NCI-H2227 (cell line): Measurements from ENCODE around the gene SMC1B.
"Not testable (repeated sequence)": the region's sequence is repeated elsewhere in the genome, so short reads cannot be mapped to it uniquely, and the experiment has no call there.

Experiments
- DNase-seq: peaks from one replicate; lab custom pipeline; 2025; ENCODE audit not compliant: unreplicated experiment; lab: John Stamatoyannopoulos, UW

Gene SMC1B

GRCh38 chr22:45421349-45422055, 8.1 kb upstream of the SMC1B start:
- no peak for DNase-seq

- no peak for DNase-seq
These were observed 7.1 kb upstream of the SMC1B start for GRCh38 chr22:45420539-45420938.

DNA sequence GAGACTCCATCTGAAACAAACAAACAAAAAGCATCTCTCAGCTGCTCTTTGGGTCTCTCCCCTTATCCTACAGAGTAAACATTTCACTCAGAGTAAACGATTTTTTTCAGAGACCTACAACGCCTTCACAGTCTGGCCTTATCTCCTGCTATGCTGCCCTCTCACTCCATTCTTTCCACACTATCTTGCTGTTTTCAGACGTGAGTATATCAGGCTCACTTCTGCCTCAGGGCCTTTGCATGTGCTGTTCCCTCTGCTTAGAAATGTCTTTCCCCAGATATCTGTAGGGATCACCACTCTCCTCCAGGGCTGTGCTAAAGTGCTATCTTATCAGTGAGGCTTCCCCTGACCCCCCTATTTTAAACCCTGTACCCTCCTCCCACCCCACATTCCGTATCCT, 6.6 kb upstream of the SMC1B start:
- DNase-seq = no peak

DNA sequence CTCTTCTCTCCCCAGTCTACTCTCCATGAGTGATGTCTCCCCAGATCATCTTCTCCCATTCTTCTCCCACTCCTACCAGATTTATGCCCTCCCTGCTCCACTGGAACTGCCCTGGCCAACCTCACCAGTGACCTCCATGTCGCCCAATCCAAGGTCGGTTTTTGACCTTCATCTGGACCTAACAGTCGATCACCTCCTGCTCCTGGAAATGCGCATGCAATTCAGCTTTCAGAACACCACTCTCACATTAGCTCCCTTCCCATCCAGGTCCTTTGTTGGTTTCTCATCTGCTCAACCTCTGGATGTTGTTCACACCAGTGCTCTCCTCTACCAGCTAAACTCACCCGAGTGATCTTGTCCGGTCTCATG, 5.4 kb upstream of the SMC1B start:
- no peak for DNase-seq

- DNase-seq = no peak
These were observed 4.8 kb upstream of the SMC1B start for GRCh38 chr22:45418056-45418769.

- no peak for DNase-seq
These were observed 409 bp downstream of the SMC1B start for GRCh38 chr22:45413013-45413367.

GRCh38 chr22:45407793-45408192, 5.6 kb downstream of the SMC1B start:
- no peak for DNase-seq

DNA sequence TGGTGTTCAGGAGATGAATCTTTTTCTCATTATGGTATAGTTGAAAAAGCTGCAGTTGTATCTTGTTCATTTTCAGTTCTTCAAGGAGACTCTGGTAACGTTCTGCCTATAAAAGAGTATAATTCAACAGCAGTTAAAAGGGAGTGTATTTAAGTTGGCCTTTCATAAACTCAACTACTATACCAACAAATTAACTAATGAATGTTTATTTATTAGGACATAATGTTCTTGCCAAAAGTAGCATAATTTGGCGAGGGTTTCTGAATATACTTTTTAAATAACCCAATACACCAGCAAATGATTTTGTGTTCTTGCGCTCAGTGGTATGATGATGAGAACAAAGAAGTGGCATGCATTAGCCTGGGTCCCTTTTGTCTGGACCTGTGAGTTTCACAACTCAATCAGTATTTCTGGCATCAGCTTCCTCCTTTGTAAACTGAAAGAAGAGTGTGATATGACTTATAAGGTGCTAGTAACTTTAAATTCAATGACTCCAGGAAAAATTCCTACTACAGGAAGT, 10.9 kb downstream of the SMC1B start:
- no peak for DNase-seq

GRCh38 chr22:45399712-45400445, 13.5 kb downstream of the SMC1B start:
- DNase-seq = no peak

GRCh38 chr22:45398214-45398613, 15.2 kb downstream of the SMC1B start:
- no peak for DNase-seq

DNA sequence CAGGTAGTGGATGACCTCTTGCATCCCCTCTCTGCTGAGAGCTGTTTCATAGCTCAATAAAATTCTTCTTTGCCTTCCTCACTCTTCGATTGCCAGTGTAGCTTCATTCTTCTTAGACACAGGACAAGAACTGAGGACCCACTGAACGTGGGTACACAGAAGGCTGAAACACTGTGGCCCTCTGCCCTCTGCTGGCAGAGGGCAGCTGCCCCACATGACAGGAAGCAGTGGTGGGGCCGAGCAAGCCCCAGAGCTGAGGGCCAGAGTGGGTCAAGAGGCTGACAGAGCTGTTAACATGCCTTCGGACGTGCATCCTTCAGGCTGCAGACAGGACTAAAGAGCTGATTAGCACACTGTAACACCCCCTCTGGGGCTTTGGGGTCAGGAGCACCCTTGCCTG, 15.6 kb downstream of the SMC1B start:
- no peak for DNase-seq

DNA sequence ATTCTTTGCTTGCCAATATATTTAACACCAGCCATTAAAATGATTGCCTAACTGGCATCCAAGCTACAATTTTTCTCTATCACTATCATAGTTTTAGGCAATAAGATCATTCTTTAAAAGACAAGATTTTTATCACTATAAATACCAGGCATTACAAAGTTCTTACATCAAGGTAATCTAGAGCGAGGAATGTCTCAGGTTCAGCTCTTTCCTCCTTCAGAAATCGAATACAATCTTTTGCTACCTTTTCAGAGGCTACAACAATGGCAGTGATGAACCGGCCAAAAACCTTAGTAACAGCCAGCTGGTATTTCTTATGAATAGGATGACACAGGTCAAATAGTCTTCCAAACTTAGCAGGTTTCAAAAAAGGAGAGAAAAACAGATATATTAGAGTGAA, 23.9 kb downstream of the SMC1B start:
- DNase-seq = no peak

DNA sequence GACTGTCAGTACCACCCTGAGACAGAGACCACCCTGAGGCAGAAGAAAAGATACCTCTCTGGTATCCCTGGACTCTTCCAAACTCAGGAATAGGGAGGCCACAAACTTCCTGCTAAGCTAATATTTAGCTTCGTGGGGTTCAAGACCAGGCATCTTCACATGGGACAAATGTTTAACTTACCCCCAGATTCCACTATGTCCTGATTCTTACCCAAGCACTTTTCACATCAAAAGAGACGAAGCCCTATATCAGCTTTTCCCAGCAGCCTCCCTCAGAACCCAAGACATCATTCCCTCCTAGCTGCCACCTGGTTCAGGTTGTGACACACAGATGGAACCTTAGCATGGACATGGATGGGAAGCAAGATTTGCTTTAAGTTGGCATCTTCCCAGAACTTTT, 32.1 kb downstream of the SMC1B start:
- no peak for DNase-seq

- DNase-seq = no peak
These were observed 36.7 kb downstream of the SMC1B start for GRCh38 chr22:45376703-45377102.

DNA sequence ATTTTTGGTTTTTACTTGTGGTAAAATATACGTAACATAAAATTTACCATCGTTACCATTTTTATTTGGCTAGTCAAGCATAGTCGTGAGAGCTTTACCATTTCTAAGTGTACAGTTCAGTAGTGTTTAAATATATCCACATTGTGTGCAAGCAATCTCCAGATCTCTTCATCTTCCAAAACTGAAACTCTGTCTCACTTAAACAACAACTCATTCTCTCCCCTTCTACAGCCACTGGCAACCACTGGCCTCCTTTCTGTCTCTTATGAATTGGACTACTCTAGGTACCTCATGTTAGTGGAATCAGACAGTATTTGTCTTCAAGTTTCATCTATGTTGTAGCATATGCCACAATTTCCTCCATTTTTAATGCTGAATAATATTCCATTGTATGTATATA, 37.4 kb downstream of the SMC1B start:
- no peak for DNase-seq

- DNase-seq = not testable (repeated sequence)
These were observed 39.8 kb downstream of the SMC1B start for GRCh38 chr22:45373592-45373991.

GRCh38 chr22:45366713-45367112, 46.7 kb downstream of the SMC1B start:
- DNase-seq = peak; percentile 1

DNA sequence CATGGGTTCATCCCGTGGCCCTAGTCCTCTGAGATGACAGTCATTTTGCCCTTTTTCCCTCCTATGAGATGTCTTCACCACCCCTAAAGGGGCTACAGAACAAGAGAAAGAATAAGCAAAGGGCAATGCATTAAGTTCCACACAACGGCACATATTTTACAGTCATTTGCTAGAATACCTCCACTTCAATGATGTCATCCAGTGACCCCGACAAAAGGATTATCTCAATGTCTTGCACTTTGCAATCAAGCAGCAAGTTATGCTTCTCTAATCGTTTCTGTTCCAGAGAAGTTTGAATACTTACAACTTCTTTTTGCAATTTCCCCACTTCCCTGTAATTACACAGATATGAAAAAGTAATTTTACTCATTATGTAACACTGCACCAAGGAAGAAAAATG, 53.8 kb downstream of the SMC1B start:
- no peak for DNase-seq

GRCh38 chr22:45358127-45358526, 55.3 kb downstream of the SMC1B start:
- DNase-seq = no peak

DNA sequence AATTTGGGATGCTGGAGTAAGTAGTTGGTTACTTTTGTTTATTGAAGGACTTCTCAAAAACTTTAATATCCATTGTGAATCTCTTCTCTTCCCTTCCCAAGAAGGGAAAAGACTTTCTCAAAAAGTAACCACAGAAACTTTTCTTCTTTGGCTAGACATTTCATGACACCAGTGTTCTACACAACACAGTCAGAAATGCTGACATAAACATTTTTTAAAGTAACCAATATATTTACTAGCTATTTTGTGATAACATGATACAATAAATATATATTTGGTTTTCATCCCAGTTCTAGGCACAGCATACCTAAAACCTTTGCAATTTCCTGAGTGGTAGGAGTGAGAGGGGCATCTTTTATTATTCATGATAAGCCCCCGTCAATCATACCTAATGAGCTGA, 55.9 kb downstream of the SMC1B start:
- no peak for DNase-seq

DNA sequence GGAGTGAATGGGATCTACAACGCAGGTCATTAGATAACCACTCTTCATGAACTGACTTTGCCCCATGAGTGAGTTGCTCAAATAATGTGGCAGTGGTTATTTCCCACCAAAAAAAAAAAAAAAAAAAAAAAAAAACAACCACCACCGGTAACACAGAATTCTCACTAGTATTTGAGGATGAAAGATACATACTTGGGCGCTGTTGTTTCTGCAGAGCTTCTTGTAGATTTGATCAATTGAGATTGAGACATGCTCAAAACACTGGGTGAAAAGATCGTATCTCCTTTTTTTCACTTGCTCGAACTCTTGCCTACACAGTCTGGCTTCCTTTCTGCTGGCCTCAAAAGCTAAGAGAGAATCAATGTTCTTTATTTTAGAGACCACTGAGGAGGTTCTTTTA, 59.6 kb downstream of the SMC1B start:
- no peak for DNase-seq

GRCh38 chr22:45352757-45353156, 60.6 kb downstream of the SMC1B start:
- not testable (repeated sequence) for DNase-seq
